Spleen (tissue), 11 donors: ENCODE results near the gene RTN3. TPM values are rescaled to one million over a fixed set of nuclear protein-coding genes. Genes with fewer than 3 reads are reported as not detected.

Source experiments
- DNase-seq: peaks from one replicate; pipeline ENCODE4 v3.0.0-alpha.2; 2020
- H3K27ac ChIP-seq, 8 donors: fragments of 200-600 bp; sonication (generic) in 7 of 8; 1 replicate in 4 of 8; 2 replicates in 4 of 8; pipeline versions ENCODE4 v1.5.0 to v1.8.0; 2016 to 2021; ENCODE audit warnings: inconsistent platforms in 4 of 8, mild to moderate bottlenecking in 4 of 8, moderate library complexity in 1 of 8
- H3K27me3 ChIP-seq, 7 donors: fragments of 200-600 bp; sonication (generic) in 6 of 7; replicated peaks in 1 of 7; 1 replicate in 4 of 7; 2 replicates in 3 of 7; pipeline versions ENCODE4 v1.5.0 to v1.8.0; 2016 to 2021; ENCODE audit warnings: inconsistent platforms in 3 of 7, mild to moderate bottlenecking in 1 of 7
- H3K36me3 ChIP-seq, 6 donors: fragments of 200-600 bp; sonication (generic) in 5 of 6; 1 replicate in 4 of 6; 2 replicates in 2 of 6; pipeline versions ENCODE4 v1.5.0 to v1.8.0; 2016 to 2021; ENCODE audit warnings: inconsistent platforms in 2 of 6
- H3K4me1 ChIP-seq, 6 donors: fragments of 200-600 bp; sonication (generic) in 5 of 6; 1 replicate in 3 of 6; 2 replicates in 3 of 6; pipeline versions ENCODE4 v1.5.0 to v1.8.0; 2016 to 2021; ENCODE audit warnings: inconsistent platforms in 3 of 6
- H3K4me3 ChIP-seq, 8 donors: fragments of 200-600 bp; sonication (generic) in 7 of 8; 1 replicate in 4 of 8; 2 replicates in 4 of 8; pipeline versions ENCODE4 v1.5.0 to v1.8.0; 2016 to 2021; ENCODE audit warnings: inconsistent platforms in 4 of 8, mild to moderate bottlenecking in 4 of 8, moderate library complexity in 2 of 8
- H3K9me3 ChIP-seq, 8 donors: fragments of 200-600 bp; sonication (generic) in 7 of 8; 1 replicate in 4 of 8; 2 replicates in 4 of 8; pipeline versions ENCODE4 v1.5.0 to v1.8.0; 2016 to 2021; ENCODE audit warnings: inconsistent platforms in 4 of 8
- POLR2A ChIP-seq, 3 donors: fragments of 450-650 bp; IDR thresholded peaks; one replicate each; pipeline ENCODE4 v1.5.1; 2017; ENCODE audit warnings: antibody characterized with exemption in 3 of 3, mild to moderate bottlenecking in 1 of 3
- POLR2AphosphoS5 ChIP-seq, 3 donors: sonication (generic); formaldehyde crosslinking; IDR thresholded peaks; one replicate each; pipeline ENCODE4 v1.5.1; 2017; ENCODE audit warnings: antibody characterized with exemption in 3 of 3
- WGBS, 5 donors: extraction: QIAGEN DNeasy Blood & Tissue Kit in 3 of 5; methylation state at CpG; one replicate each; pipeline versions ENCODE4 v1.1.5 to v1.1.7; 2013 to 2018; 5-methylcytosine and 5-hydroxymethylcytosine counted together
- intact Hi-C: fragments of 100-400 bp; cut with DNase I; formaldehyde crosslinking; loops from one replicate; pipeline ENCODE4 v1.15.0; 2023; ENCODE audit warnings: low total_unique reads
- polyA plus RNA-seq, 3 donors: library from polyadenylated mRNA; stranded (reverse); fragments of 200-250 nt; gene quantifications; one replicate each; pipeline ENCODE4 v1.2.1, GENCODE V29; 2013
- total RNA-seq, 7 donors: library from RNA; depleted of rRNA in 3 of 7; stranded (reverse); fragments of >200 nt in 3 of 7; fragmentation: NEBNext Ultra II Directional in 4 of 7; extraction: Animal tissue kit (Norgen Biotek cat#: 25700) in 4 of 7; gene quantifications; one replicate each; pipeline versions ENCODE4 v1.1.0 to v1.2.1, GENCODE V29; 2016 to 2021
- TF ChIP-seq, protein P1 (sequence below), 11 experiments: fragments of 200-600 bp in 7 of 11; fragments of 450-650 bp in 4 of 11; sonication (generic) in 4 of 11; IDR thresholded peaks in 8 of 11; conservative IDR thresholded peaks in 3 of 11; 1 replicate in 7 of 11; 2 replicates in 4 of 11; pipeline versions ENCODE4 v1.4.0 to v1.8.0; 2016 to 2021; ENCODE audit warnings: antibody characterized with exemption in 11 of 11, inconsistent platforms in 4 of 11, mild to moderate bottlenecking in 1 of 11
- donor health status: healthy with polysubstance abuse.
- donor health status: DM: no; HTN: no; CAD: no; lungs with moderate emphysema.
- donor health status: DM: no; HTN: no; CAD: no.
- donor health status: Bipolar disorder and iron deficiency.
- donor health status: healthy.
- donor health status: DM: no; HTN: no; CAD: no.
- donor health status: DM: yes; HTN: yes; CAD: no.

RTN3 gene
- total and polyA plus RNA-seq, 10 donors: 17.6 to 166 (median 76.2) TPM

DNA sequence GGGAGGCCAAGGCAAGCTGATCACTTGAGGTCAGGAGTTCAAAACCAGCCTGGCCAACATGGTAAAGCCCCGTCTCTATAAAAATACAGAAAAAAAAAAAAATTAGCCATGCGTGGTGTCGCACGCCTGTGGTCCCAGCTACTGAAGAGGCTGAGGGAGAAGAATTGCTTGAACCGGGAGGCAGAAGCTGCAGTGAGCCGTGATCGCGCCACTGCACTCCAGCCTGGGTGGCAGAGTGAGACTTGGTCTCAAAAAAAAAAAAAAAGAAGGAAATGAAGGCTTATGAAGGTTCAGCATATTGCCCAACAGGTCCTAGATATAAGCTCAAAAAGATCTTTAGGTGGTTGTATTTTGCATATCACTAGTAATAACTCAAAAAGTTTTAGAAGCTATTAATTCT, 20.3 kb upstream of the RTN3 start:
- DNase-seq: no peak
- Histone ChIP-seq H3K27ac (no peak overlapping the region), H3K4me1 (peaks cover 3 to 59% (median 27%) of the 10 kb centered on the region in 6 donors), H3K4me3 (no peak overlapping the region), H3K9me3 (no peaks in the 10 kb centered on the region), H3K36me3 (peaks cover 0 to 33% (median 7%) of the 10 kb centered on the region in 6 donors), H3K27me3 (no peaks in the 10 kb centered on the region)
- intact Hi-C loops: no loop called here
- WGBS, 5 donors: 68 to 78% (median 72%) methylated on average over 8 of the region's 8 CpGs
- TF ChIP-seq POLR2A (IDR thresholded peaks at IDR 0.05) (no peak), POLR2AphosphoS5 (IDR thresholded peaks at IDR 0.05) (no peak)
- TF ChIP-seq, protein P1, sequence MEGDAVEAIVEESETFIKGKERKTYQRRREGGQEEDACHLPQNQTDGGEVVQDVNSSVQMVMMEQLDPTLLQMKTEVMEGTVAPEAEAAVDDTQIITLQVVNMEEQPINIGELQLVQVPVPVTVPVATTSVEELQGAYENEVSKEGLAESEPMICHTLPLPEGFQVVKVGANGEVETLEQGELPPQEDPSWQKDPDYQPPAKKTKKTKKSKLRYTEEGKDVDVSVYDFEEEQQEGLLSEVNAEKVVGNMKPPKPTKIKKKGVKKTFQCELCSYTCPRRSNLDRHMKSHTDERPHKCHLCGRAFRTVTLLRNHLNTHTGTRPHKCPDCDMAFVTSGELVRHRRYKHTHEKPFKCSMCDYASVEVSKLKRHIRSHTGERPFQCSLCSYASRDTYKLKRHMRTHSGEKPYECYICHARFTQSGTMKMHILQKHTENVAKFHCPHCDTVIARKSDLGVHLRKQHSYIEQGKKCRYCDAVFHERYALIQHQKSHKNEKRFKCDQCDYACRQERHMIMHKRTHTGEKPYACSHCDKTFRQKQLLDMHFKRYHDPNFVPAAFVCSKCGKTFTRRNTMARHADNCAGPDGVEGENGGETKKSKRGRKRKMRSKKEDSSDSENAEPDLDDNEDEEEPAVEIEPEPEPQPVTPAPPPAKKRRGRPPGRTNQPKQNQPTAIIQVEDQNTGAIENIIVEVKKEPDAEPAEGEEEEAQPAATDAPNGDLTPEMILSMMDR (IDR thresholded peaks at IDR 0.05 in 8 of 11, conservative IDR thresholded peaks at IDR 0.05 in 3 of 11): no peak

DNA sequence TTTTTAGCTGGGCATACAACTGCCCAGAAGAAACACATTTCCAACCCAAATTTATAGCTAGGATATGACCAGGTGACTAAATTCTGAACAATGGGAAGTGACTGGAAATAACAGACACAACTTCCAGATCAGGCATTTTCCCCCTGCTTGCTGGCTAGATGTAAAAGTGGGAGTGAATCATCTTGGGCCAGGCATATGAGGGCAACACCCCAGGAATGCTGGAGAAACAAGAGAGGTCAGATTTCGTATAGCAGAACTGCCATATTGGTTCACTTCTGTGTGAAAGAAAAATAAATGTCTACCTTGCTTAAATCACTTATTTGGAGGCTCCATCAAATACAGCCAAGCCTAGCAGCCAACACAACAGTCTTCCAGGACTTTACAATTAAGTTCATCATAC, 17.5 kb upstream of the RTN3 start:
- Histone ChIP-seq H3K4me3 (no peak overlapping the region), H3K4me1 (peaks cover 6 to 88% (median 45%) of the 10 kb centered on the region in 6 donors), H3K27me3 (no peaks in the 10 kb centered on the region), H3K36me3 (peaks cover 0 to 13% (median 0%) of the 10 kb centered on the region in 6 donors), H3K27ac (no peak overlapping the region), H3K9me3 (no peaks in the 10 kb centered on the region)
- TF ChIP-seq, protein P1 (IDR thresholded peaks at IDR 0.05 in 8 of 11, conservative IDR thresholded peaks at IDR 0.05 in 3 of 11): no peak
- TF ChIP-seq POLR2AphosphoS5 (IDR thresholded peaks at IDR 0.05): no peak
- TF ChIP-seq POLR2A (IDR thresholded peaks at IDR 0.05): no peak
- DNase-seq: no peak
- 0% methylated on average over 1 of the region's 1 CpG for WGBS, 5 donors
- intact Hi-C loops: no loop called here

DNA sequence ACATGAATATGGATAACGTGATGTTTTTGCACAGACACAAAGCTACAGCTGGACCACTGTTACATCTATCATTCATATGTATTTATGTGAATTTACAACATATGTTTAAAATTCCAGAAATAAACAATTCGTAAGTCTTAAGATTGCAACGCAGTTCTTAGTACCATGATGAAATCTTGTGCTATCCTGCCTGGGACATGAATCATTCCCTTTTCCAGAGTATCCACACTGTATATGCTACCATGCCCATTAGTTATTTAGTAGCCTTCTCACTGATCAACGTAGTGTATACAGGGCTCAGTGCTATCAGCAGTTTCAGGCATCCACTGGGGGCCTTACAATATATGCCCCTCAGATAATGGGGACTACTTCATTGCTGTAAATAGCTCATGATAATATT, 14.4 kb upstream of the RTN3 start:
- Histone ChIP-seq H3K4me3 (no peak overlapping the region), H3K27me3 (no peaks in the 10 kb centered on the region), H3K36me3 (peaks cover 0 to 14% (median 0%) of the 10 kb centered on the region in 6 donors), H3K9me3 (no peaks in the 10 kb centered on the region), H3K4me1 (peaks cover 12 to 91% (median 55%) of the 10 kb centered on the region in 6 donors), H3K27ac (no peak overlapping the region)
- no peak for DNase-seq
- TF ChIP-seq POLR2A (IDR thresholded peaks at IDR 0.05) (no peak), POLR2AphosphoS5 (IDR thresholded peaks at IDR 0.05) (no peak)
- TF ChIP-seq, protein P1 (IDR thresholded peaks at IDR 0.05 in 8 of 11, conservative IDR thresholded peaks at IDR 0.05 in 3 of 11): no peak
- WGBS, 5 donors: 81 to 88% (median 83%) methylated on average over 4 of the region's 4 CpGs
- intact Hi-C loops: no loop called here

DNA sequence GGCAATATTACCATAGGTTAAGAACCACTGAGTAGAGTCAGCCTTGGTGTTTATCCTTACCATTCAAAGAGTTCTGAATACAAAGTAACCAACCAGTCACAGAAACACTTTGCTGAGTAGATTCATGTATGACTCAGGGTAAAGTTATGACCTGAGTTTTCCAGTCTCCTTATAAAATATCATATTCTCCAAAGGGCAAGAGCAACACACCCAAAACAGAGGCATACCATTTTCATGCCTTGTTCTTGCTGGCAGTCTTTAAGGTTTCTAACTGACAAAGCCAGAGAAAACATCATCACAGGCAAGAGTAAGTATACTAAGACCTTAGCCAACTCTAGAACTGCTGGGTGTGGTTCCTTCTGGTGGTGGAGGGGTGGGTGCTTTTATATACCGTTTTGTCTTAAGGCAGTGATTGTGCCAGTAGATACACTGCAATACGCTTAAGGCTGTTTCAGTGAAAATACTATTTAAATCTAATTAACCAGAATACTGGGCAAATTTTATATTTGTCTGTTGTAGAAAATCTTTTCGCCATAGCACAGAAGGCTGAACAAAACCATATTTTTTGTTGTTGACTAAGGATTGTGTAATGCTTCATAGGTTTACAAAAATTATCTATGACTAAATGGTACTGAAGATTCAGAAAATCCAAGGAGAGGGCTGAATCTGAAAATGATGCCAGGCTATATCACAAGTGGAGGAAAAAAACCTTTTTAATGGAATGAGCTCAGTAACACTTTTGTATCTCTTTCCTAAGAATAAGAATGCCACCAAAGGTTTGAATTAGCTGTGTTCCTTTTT, 13.1 kb upstream of the RTN3 start:
- no peak for TF ChIP-seq POLR2A (IDR thresholded peaks at IDR 0.05)
- TF ChIP-seq, protein P1 (IDR thresholded peaks at IDR 0.05 in 8 of 11, conservative IDR thresholded peaks at IDR 0.05 in 3 of 11): no peak
- TF ChIP-seq POLR2AphosphoS5 (IDR thresholded peaks at IDR 0.05): no peak
- intact Hi-C loops: no loop called here
- Histone ChIP-seq H3K9me3 (no peaks in the 10 kb centered on the region), H3K4me3 (no peak overlapping the region), H3K27ac (no peak overlapping the region), H3K36me3 (peaks cover 0 to 14% (median 0%) of the 10 kb centered on the region in 6 donors), H3K4me1 (peaks cover 12 to 82% (median 58%) of the 10 kb centered on the region in 6 donors), H3K27me3 (no peaks in the 10 kb centered on the region)
- DNase-seq: no peak
- 76 to 84% (median 78%) methylated on average over 3 of the region's 3 CpGs for WGBS, 5 donors
